HCT116 (cell line): ENCODE data around the gene RHD.

ENCODE experiments used
- YY1 ChIP-seq: IDR thresholded peaks from 2 replicates; pipeline ENCODE4 v1.6.1; 2011; ENCODE audit warnings: low read length, low read depth, moderate library complexity, mild to moderate bottlenecking; ENCODE audit not compliant: insufficient replicate concordance; ENCODE audit errors: extremely low read depth
- TF ChIP-seq, protein P1 (sequence below), 3 experiments: fragments of 200-600 bp in 1 of 3; sonication (generic) in 1 of 3; IDR thresholded peaks in 2 of 3; conservative IDR thresholded peaks in 1 of 3; 2 replicates each; pipeline ENCODE4 v1.5.1; 2012 to 2017; ENCODE audit warnings: low read depth in 2 of 3, low read length in 2 of 3, antibody characterized with exemption in 1 of 3, borderline replicate concordance in 1 of 3, control low read depth in 1 of 3, mild to moderate bottlenecking in 1 of 3, mixed read lengths in 1 of 3, mixed run types in 1 of 3, moderate library complexity in 1 of 3; ENCODE audit not compliant: insufficient read depth in 1 of 3

GRCh38 chr1:25247024-25247828, 25.1 kb upstream of the RHD start, which contains the start of gene RSRP1:
- no peak for TF ChIP-seq YY1
- TF ChIP-seq, protein P1, sequence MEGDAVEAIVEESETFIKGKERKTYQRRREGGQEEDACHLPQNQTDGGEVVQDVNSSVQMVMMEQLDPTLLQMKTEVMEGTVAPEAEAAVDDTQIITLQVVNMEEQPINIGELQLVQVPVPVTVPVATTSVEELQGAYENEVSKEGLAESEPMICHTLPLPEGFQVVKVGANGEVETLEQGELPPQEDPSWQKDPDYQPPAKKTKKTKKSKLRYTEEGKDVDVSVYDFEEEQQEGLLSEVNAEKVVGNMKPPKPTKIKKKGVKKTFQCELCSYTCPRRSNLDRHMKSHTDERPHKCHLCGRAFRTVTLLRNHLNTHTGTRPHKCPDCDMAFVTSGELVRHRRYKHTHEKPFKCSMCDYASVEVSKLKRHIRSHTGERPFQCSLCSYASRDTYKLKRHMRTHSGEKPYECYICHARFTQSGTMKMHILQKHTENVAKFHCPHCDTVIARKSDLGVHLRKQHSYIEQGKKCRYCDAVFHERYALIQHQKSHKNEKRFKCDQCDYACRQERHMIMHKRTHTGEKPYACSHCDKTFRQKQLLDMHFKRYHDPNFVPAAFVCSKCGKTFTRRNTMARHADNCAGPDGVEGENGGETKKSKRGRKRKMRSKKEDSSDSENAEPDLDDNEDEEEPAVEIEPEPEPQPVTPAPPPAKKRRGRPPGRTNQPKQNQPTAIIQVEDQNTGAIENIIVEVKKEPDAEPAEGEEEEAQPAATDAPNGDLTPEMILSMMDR (IDR thresholded peaks at IDR 0.05 in 2 of 3, conservative IDR thresholded peaks at IDR 0.05 in 1 of 3; ENCODE audit: borderline replicate concordance in 1 of 3, insufficient read depth in 1 of 3, low read depth in 2 of 3, low read length in 2 of 3): no peak
